Bronchial epithelial cell (primary cell): ENCODE results near the gene TMEM169. TPM values are rescaled to one million over a fixed set of nuclear protein-coding genes. Genes with fewer than 3 reads are reported as not detected.

Source experiments
- DNase-seq: peaks from one replicate; pipeline ENCODE4 v3.0.0-alpha.2; 2010; ENCODE audit warnings: low read depth
- FAIRE-seq: peaks from 2 replicates; lab custom pipeline; 2011; peaks lifted over from hg19 to GRCh38; lab: Jason Lieb, UNC
- H3K27me3 ChIP-seq: 2 replicates; pipeline ENCODE4 v1.5.1; 2011; ENCODE audit warnings: low read length; ENCODE audit not compliant: control insufficient read depth, insufficient read depth
- H3K36me3 ChIP-seq: 2 replicates; pipeline ENCODE4 v1.5.1; 2011; ENCODE audit warnings: low read length; ENCODE audit not compliant: control insufficient read depth, insufficient read depth
- H3K4me3 ChIP-seq: 2 replicates; pipeline ENCODE4 v1.5.1; 2011; ENCODE audit warnings: mild to moderate bottlenecking, low read depth, low read length, control low read depth
- CTCF ChIP-seq: IDR thresholded peaks from 2 replicates; pipeline ENCODE4 v1.5.1; 2011; ENCODE audit warnings: mild to moderate bottlenecking, moderate library complexity, low read length, control low read depth, inconsistent platforms; ENCODE audit not compliant: insufficient read depth, severe bottlenecking
- total RNA-seq: library from RNA; depleted of rRNA; stranded (reverse); fragments of >200 nt; gene quantifications from 2 replicates; pipeline ENCODE4 v1.2.1, GENCODE V29; 2014

Gene TMEM169
- total RNA-seq, 1 donor from 2014 or later, result 0.26 TPM

GRCh38 chr2:216083464-216084281 lies 2.0 kb downstream of the TMEM169 start:
- no peak for TF ChIP-seq CTCF
- no peaks in the 10 kb centered on the region for H3K36me3 ChIP-seq
- DNase-seq (no peak), FAIRE-seq (no peak)
- H3K4me3 ChIP-seq, result no peak overlapping the region
- H3K27me3 ChIP-seq, result no peaks in the 10 kb centered on the region

GRCh38 chr2:216084547-216084946 lies 2.8 kb downstream of the TMEM169 start:
- no peaks in the 10 kb centered on the region for H3K27me3 ChIP-seq

GRCh38 chr2:216086207-216086893 lies 4.6 kb downstream of the TMEM169 start:
- Histone ChIP-seq H3K4me3 (no peak overlapping the region), H3K27me3 (no peaks in the 10 kb centered on the region), H3K36me3 (no peaks in the 10 kb centered on the region)
- FAIRE-seq (no peak), DNase-seq (no peak)
- TF ChIP-seq CTCF, result no peak

More at GRCh38 chr2:216084547-216084946, 2.8 kb downstream of the TMEM169 start:
- FAIRE-seq (no peak), DNase-seq (no peak)
- Histone ChIP-seq H3K4me3 (no peak overlapping the region), H3K36me3 (no peaks in the 10 kb centered on the region)
- TF ChIP-seq CTCF, result no peak

DNA sequence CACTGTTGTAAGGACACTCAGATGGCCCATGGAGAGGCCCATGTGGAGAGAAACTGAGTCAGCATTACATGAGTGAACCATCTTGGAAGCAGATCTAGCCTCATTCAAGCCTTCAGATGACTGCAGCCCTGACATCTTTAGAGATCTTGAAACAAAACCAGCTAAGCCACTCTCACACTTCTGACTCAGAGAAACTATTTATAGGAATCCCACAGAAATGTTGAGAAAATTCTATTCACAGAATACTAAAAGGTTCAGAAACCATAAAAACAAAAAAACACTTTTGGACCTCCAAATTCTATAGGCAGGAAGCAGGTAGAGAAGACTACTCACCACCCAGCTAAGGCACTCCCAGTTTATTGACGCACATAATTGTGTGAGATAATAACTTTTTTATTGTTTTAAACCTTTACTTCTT lies 8.7 kb downstream of the TMEM169 start:
- Histone ChIP-seq H3K27me3 (no peaks in the 10 kb centered on the region), H3K4me3 (no peak overlapping the region), H3K36me3 (no peaks in the 10 kb centered on the region)
- no peak for TF ChIP-seq CTCF
- FAIRE-seq (no peak), DNase-seq (no peak)

GRCh38 chr2:216092646-216093045 lies 10.9 kb downstream of the TMEM169 start:
- no peaks in the 10 kb centered on the region for H3K27me3 ChIP-seq
- no peak for FAIRE-seq
- no peaks in the 10 kb centered on the region for H3K36me3 ChIP-seq
- no peak for TF ChIP-seq CTCF
- DNase-seq, result no peak
- no peak overlapping the region for H3K4me3 ChIP-seq
